Motor neuron (in vitro differentiated cells): ENCODE results near the gene CTAGE4. TPM values are rescaled to one million over a fixed set of nuclear protein-coding genes. Genes with fewer than 3 reads are reported as not detected.
"Not testable (repeated sequence)": the region's sequence is repeated elsewhere in the genome, so short reads cannot be mapped to it uniquely, and the experiment has no call there.

Experiments
- ATAC-seq, 8 experiments: fragments of 200-7000 bp; cut with Tn5 transposase; replicated peaks in 6 of 8; 2 replicates each; pipeline ENCODE4 v1.8.0; 2021; ENCODE audit warnings: mild to moderate bottlenecking in 8 of 8, moderate library complexity in 8 of 8
- H3K27ac ChIP-seq, 2 donors: fragments of 250-450 bp; sonication (Bioruptor Pico); 2 replicates each; pipeline ENCODE4 v1.9.0; 2021; ENCODE audit warnings: antibody characterized with exemption in 2 of 2, mild to moderate bottlenecking in 2 of 2, moderate library complexity in 1 of 2
- H3K4me1 ChIP-seq, 2 donors: fragments of 250-450 bp; sonication (Bioruptor Pico); replicated peaks in 1 of 2; 2 replicates each; pipeline ENCODE4 v1.6.1; 2021; ENCODE audit warnings: antibody characterized with exemption in 2 of 2, mild to moderate bottlenecking in 2 of 2, moderate library complexity in 1 of 2
- H3K4me3 ChIP-seq, 5 donors: fragments of 250-450 bp; sonication (Bioruptor Pico); 2 replicates each; pipeline ENCODE4 v1.9.0; 2021; ENCODE audit warnings: antibody characterized with exemption in 5 of 5, mild to moderate bottlenecking in 5 of 5, moderate library complexity in 4 of 5
- WGBS, 10 experiments: fragments of 450-650 bp; shearing (Covaris generic); methylation state at CpG; one replicate each; pipeline ENCODE4 v1.0.0; 2022; 5-methylcytosine and 5-hydroxymethylcytosine counted together
- in situ Hi-C, 9 experiments: fragments of 400-800 bp; cut with MboI; loops; one replicate each; pipeline ENCODE4 v1.15.0; 2021; ENCODE audit warnings: low sequenced_read_pairs in 9 of 9, low pct_unique_long_range_greater_than_20kb in 2 of 9; ENCODE audit not compliant: unreplicated experiment in 9 of 9
- total RNA-seq, 8 experiments: library from RNA; unstranded; fragments of 300-600 nt; gene quantifications; 2 replicates each; pipeline versions ENCODE4 v1.2.3 to v1.2.4, GENCODE V29; 2022

Gene CTAGE4
- total RNA-seq, 8 experiments from 2014 or later: 0.18 to 1.2 (median 0.25) TPM; not detected in 3

- in situ Hi-C loops, H3K27ac ChIP-seq, H3K4me3 ChIP-seq, ATAC-seq, H3K4me1 ChIP-seq: not testable (repeated sequence)
- WGBS, 10 experiments: 67% methylated on average over 2 of the region's 4 CpGs; no CpG with 5 or more reads in 9 of the 10 experiments
Measured at GRCh38 chr7:144226866-144227265, 43.6 kb downstream of the CTAGE4 start.

GRCh38 chr7:144228810-144229209, 45.5 kb downstream of the CTAGE4 start:
- ATAC-seq, H3K4me3 ChIP-seq, H3K27ac ChIP-seq, H3K4me1 ChIP-seq, in situ Hi-C loops: not testable (repeated sequence)
- WGBS, 10 experiments: no CpG with 5 or more reads among the region's 3 CpGs

- H3K27ac ChIP-seq, in situ Hi-C loops, H3K4me3 ChIP-seq, H3K4me1 ChIP-seq, ATAC-seq: not testable (repeated sequence)
- no CpG with 5 or more reads among the region's 2 CpGs for WGBS, 10 experiments
Measured at GRCh38 chr7:144231027-144231426, 47.8 kb downstream of the CTAGE4 start.

- ATAC-seq, H3K27ac ChIP-seq, H3K4me3 ChIP-seq, in situ Hi-C loops, H3K4me1 ChIP-seq: not testable (repeated sequence)
- WGBS, 10 experiments: no CpG with 5 or more reads among the region's 1 CpG
Measured at GRCh38 chr7:144233039-144233438, 49.8 kb downstream of the CTAGE4 start.

Other genes with a start within 250 kb of the CTAGE4 start
- gene OR2F2, start 248.2 kb upstream of the CTAGE4 start, total RNA-seq: under 1 TPM in 4 of 8 experiments, not detected in 4; 0.17 to 0.52 (median 0.35) TPM
- gene OR2F1, start 228.6 kb upstream of the CTAGE4 start, total RNA-seq: under 1 TPM in 5 of 8 experiments, not detected in 3; 0.05 to 0.76 (median 0.22) TPM
- gene OR6B1, start 183.1 kb upstream of the CTAGE4 start, total RNA-seq: under 1 TPM in 5 of 8 experiments, not detected in 3; 0.08 to 0.38 (median 0.10) TPM
- gene OR2A5, start 134.5 kb upstream of the CTAGE4 start, total RNA-seq: under 1 TPM in 5 of 8 experiments, not detected in 3; 0.09 to 0.57 (median 0.14) TPM
- under 1 TPM in 1 of 8 experiments, not detected in 7; 0.62 TPM for gene OR2A25, start 113.7 kb upstream of the CTAGE4 start, total RNA-seq
- gene OR2A12, start 97.2 kb upstream of the CTAGE4 start, total RNA-seq: under 1 TPM in 3 of 8 experiments, not detected in 5; 0.04 to 0.19 (median 0.09) TPM
- not detected for gene OR2A2, start 73.9 kb upstream of the CTAGE4 start, total RNA-seq
- gene OR2A14, start 60.3 kb upstream of the CTAGE4 start, total RNA-seq: under 1 TPM in 1 of 8 experiments, not detected in 7; 0.08 TPM
- gene ARHGEF35, start 12.4 kb downstream of the CTAGE4 start, total RNA-seq: 1 to 10 TPM in 1 of 8 experiments, under 1 TPM in 3, not detected in 4; 0.18 to 1.2 (median 0.26) TPM
- gene OR2A42, start 56.1 kb downstream of the CTAGE4 start, total RNA-seq: under 1 TPM in 4 of 8 experiments, not detected in 4; 0.10 to 0.52 (median 0.27) TPM
- 1 to 10 TPM in 1 of 8 experiments, under 1 TPM in 5, not detected in 2; 0.11 to 2.3 (median 0.38) TPM for gene OR2A7, start 81.3 kb downstream of the CTAGE4 start, total RNA-seq
- under 1 TPM in 3 of 8 experiments, not detected in 5; 0.29 to 0.38 (median 0.36) TPM for gene CTAGE8, start 85.8 kb downstream of the CTAGE4 start, total RNA-seq
- gene OR2A1, start 129.0 kb downstream of the CTAGE4 start, total RNA-seq: under 1 TPM in 7 of 8 experiments, not detected in 1; under 0.01 to 0.62 (median 0.17) TPM
- 1 to 10 TPM in 2 of 8 experiments, under 1 TPM in 5, not detected in 1; 0.13 to 1.1 (median 0.57) TPM for gene ARHGEF5, start 171.9 kb downstream of the CTAGE4 start, total RNA-seq
- under 1 TPM in 2 of 8 experiments, not detected in 6; 0.28 to 0.31 TPM for gene NOBOX, start 220.2 kb downstream of the CTAGE4 start, total RNA-seq